HL-60 (cell line): ENCODE results near the gene NHLRC2.

Experiments used
- DNase-seq, 2 experiments: peaks; one replicate each; pipeline ENCODE4 v3.0.0-alpha.2; 2010 to 2020; ENCODE audit warnings: low read depth in 1 of 2, low spot score in 1 of 2
- H3K27ac ChIP-seq: fragments of 250-450 bp; sonication (Bioruptor Pico); replicated peaks from 2 replicates; pipeline ENCODE4 v1.5.1; 2020; ENCODE audit warnings: mild to moderate bottlenecking, moderate library complexity
- H3K27me3 ChIP-seq: fragments of 250-450 bp; sonication (Bioruptor Pico); 2 replicates; pipeline ENCODE4 v1.5.1; 2021; ENCODE audit warnings: mild to moderate bottlenecking, moderate library complexity; ENCODE audit not compliant: insufficient read depth, poor library complexity, severe bottlenecking
- H3K4me3 ChIP-seq: replicated peaks from 2 replicates; pipeline ENCODE4 v1.5.1; 2011; ENCODE audit warnings: mild to moderate bottlenecking, control low read depth, low read length; ENCODE audit not compliant: insufficient read depth
- GABPA ChIP-seq: IDR thresholded peaks from 2 replicates; pipeline ENCODE4 v1.6.1; 2012; ENCODE audit warnings: low read depth
- POLR2AphosphoS5 ChIP-seq: IDR thresholded peaks from 2 replicates; pipeline ENCODE4 v1.6.1; 2012; ENCODE audit warnings: low read depth
- SPI1 ChIP-seq: IDR thresholded peaks from 2 replicates; pipeline ENCODE4 v1.6.1; 2012; ENCODE audit warnings: low read depth, mild to moderate bottlenecking, borderline replicate concordance
- TF ChIP-seq, protein P1 (sequence below): IDR thresholded peaks from 2 replicates; pipeline ENCODE4 v1.6.1; 2012; ENCODE audit warnings: low read depth; ENCODE audit not compliant: insufficient replicate concordance
- TF ChIP-seq, protein P2 (sequence below): IDR thresholded peaks from one replicate; pipeline ENCODE4 v1.5.1; 2011; ENCODE audit warnings: low read length, control low read depth, inconsistent platforms; ENCODE audit not compliant: insufficient read depth

The NHLRC2 gene

DNA sequence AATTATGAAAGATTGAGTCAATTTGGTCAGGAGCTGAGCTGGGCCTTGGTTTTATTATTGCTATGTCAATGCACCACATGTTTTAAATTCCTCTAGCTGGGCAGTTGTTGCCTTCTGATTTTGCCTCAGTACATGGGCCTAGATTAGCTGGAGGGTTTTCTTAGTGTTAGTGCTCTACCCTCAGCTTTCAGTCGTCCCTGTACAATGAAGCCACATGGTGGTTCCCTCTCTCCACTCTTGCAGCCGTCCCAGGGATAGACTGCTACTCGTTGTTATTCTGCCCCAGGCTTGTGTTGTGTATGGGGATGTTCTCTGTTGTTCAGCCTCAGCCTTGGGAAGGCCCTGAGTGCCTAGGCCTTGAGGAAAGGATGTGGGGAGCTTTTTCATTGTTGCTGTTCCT, 37.0 kb downstream of the NHLRC2 start:
- no peak for DNase-seq
- Histone ChIP-seq H3K4me3 (no peak overlapping the region), H3K27me3 (no peaks in the 10 kb centered on the region), H3K27ac (no peak overlapping the region)
- TF ChIP-seq, protein P1, sequence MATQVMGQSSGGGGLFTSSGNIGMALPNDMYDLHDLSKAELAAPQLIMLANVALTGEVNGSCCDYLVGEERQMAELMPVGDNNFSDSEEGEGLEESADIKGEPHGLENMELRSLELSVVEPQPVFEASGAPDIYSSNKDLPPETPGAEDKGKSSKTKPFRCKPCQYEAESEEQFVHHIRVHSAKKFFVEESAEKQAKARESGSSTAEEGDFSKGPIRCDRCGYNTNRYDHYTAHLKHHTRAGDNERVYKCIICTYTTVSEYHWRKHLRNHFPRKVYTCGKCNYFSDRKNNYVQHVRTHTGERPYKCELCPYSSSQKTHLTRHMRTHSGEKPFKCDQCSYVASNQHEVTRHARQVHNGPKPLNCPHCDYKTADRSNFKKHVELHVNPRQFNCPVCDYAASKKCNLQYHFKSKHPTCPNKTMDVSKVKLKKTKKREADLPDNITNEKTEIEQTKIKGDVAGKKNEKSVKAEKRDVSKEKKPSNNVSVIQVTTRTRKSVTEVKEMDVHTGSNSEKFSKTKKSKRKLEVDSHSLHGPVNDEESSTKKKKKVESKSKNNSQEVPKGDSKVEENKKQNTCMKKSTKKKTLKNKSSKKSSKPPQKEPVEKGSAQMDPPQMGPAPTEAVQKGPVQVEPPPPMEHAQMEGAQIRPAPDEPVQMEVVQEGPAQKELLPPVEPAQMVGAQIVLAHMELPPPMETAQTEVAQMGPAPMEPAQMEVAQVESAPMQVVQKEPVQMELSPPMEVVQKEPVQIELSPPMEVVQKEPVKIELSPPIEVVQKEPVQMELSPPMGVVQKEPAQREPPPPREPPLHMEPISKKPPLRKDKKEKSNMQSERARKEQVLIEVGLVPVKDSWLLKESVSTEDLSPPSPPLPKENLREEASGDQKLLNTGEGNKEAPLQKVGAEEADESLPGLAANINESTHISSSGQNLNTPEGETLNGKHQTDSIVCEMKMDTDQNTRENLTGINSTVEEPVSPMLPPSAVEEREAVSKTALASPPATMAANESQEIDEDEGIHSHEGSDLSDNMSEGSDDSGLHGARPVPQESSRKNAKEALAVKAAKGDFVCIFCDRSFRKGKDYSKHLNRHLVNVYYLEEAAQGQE, result no peak
- TF ChIP-seq SPI1, result no peak
- TF ChIP-seq, protein P2, sequence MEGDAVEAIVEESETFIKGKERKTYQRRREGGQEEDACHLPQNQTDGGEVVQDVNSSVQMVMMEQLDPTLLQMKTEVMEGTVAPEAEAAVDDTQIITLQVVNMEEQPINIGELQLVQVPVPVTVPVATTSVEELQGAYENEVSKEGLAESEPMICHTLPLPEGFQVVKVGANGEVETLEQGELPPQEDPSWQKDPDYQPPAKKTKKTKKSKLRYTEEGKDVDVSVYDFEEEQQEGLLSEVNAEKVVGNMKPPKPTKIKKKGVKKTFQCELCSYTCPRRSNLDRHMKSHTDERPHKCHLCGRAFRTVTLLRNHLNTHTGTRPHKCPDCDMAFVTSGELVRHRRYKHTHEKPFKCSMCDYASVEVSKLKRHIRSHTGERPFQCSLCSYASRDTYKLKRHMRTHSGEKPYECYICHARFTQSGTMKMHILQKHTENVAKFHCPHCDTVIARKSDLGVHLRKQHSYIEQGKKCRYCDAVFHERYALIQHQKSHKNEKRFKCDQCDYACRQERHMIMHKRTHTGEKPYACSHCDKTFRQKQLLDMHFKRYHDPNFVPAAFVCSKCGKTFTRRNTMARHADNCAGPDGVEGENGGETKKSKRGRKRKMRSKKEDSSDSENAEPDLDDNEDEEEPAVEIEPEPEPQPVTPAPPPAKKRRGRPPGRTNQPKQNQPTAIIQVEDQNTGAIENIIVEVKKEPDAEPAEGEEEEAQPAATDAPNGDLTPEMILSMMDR, result no peak
- no peak for TF ChIP-seq POLR2AphosphoS5
- TF ChIP-seq GABPA, result no peak

DNA sequence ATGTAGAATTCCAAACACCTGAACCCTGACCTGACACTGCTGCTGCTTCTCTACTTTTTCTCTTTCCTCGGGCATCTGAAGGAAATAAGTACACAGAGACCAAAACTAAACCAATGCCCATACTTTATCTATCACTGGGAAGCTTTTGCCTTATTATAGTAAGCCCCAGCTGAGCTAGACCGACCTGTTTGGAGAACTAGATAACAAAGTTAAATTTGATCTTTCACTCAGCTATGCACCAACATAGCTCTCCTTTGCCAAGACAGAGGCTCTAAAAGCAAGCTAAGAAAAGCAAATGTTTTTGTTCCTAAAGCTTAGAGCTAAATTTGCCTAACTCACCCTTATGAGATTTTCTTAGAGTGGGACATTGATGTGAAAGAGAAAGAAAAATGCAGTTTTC, 39.1 kb downstream of the NHLRC2 start:
- no peak overlapping the region for H3K27ac ChIP-seq
- no peaks in the 10 kb centered on the region for H3K27me3 ChIP-seq
- no peak for DNase-seq
- no peak for TF ChIP-seq POLR2AphosphoS5
- TF ChIP-seq SPI1, result no peak
- TF ChIP-seq, protein P1, result no peak
- TF ChIP-seq GABPA, result no peak
- TF ChIP-seq, protein P2, result no peak
- H3K4me3 ChIP-seq, result no peak overlapping the region

DNA sequence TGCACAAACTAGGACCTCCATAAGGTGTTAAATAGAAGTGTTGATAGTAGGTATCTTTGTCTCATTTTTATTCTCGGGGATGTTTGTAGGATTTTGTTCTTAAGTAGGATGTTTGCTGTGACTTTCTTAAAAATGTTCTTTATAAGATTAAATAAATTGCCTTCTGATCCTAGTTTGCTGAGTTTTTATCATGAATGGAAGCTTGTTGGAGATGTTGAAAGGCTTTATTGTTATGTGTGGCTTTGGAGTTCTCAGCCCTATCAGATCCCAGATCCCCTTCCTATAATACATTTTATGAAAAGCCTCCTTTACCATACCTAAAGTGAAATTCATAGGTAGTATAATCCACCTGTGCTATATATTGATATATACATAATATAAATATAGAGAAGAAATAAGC, 40.1 kb downstream of the NHLRC2 start:
- TF ChIP-seq SPI1 (no peak), POLR2AphosphoS5 (no peak), GABPA (no peak)
- TF ChIP-seq, protein P2, result no peak
- TF ChIP-seq, protein P1, result no peak
- DNase-seq, result no peak
- Histone ChIP-seq H3K27me3 (no peaks in the 10 kb centered on the region), H3K27ac (no peak overlapping the region), H3K4me3 (no peak overlapping the region)
